ENCODE results near the gene CPT2.
A peak's percentile ranks its signal among the peaks of the same experiment; 100 is the strongest.

CPT2 gene

DNA sequence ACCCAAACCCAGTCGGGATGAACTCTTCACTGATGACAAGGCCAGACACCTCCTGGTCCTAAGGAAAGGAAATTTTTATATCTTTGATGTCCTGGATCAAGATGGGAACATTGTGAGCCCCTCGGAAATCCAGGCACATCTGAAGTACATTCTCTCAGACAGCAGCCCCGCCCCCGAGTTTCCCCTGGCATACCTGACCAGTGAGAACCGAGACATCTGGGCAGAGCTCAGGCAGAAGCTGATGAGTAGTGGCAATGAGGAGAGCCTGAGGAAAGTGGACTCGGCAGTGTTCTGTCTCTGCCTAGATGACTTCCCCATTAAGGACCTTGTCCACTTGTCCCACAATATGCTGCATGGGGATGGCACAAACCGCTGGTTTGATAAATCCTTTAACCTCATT is 13.7 kb downstream of the CPT2 start:
- no peak for TF ChIP-seq CTCF (IDR thresholded peaks at IDR 0.05)
- H3K4me1 ChIP-seq (ENCODE audit: control insufficient read depth in 1 of 2, insufficient read depth in 1 of 2, low read depth in 1 of 2, low read length in 1 of 2): no peaks in the 10 kb centered on the region
- H3K27me3 ChIP-seq: no peaks in the 10 kb centered on the region
- H3K9me3 ChIP-seq: no peaks in the 10 kb centered on the region
- H3K27ac ChIP-seq: no peak overlapping the region
- H3K36me3 ChIP-seq: peaks cover 71% of the 10 kb centered on the region
- H3K4me3 ChIP-seq (ENCODE audit: low read depth in 1 of 2, low read length in 1 of 2): no peak overlapping the region

DNA sequence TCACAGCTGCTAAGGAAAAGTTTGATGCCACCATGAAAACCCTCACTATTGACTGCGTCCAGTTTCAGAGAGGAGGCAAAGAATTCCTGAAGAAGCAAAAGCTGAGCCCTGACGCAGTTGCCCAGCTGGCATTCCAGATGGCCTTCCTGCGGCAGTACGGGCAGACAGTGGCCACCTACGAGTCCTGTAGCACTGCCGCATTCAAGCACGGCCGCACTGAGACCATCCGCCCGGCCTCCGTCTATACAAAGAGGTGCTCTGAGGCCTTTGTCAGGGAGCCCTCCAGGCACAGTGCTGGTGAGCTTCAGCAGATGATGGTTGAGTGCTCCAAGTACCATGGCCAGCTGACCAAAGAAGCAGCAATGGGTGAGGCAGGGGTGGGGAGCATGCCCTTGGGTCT is 14.3 kb downstream of the CPT2 start:
- H3K4me3 ChIP-seq (ENCODE audit: low read depth in 1 of 2, low read length in 1 of 2): no peak overlapping the region
- no peaks in the 10 kb centered on the region for H3K9me3 ChIP-seq
- H3K4me1 ChIP-seq (ENCODE audit: control insufficient read depth in 1 of 2, insufficient read depth in 1 of 2, low read depth in 1 of 2, low read length in 1 of 2): peaks cover 3% of the 10 kb centered on the region in 2 experiments
- peaks cover 67% of the 10 kb centered on the region for H3K36me3 ChIP-seq
- no peak overlapping the region for H3K27ac ChIP-seq
- TF ChIP-seq CTCF (IDR thresholded peaks at IDR 0.05): no peak
- no peaks in the 10 kb centered on the region for H3K27me3 ChIP-seq

DNA sequence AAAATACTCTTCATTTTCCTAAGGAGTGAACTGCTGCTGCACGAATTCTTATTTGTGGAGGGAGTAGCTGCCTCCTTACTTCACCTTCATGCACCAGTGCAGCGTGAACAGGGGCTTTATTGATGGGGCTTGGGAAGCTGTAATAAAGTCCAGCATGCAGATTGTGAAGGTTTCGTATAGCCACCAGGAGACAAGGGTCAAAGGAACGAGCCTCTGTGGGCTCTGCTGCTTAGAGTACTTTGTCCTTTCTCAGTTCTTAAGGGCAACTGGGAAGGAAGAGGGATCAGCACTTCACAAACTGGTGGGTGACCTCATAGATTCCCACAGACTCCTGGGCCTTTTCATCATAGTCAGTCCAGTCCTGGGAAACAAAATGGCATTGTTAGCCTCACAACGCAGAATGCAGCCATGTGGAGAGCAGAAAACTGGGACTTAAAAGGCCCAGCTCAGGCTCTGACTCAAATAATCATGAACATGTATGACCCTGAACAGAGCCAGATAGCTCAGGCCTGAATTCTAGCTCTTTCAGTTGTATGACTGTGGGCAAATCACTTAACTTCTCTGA is 17.8 kb downstream of the CPT2 start:
- H3K27ac ChIP-seq: no peak overlapping the region
- H3K27me3 ChIP-seq: no peaks in the 10 kb centered on the region
- H3K4me3 ChIP-seq (ENCODE audit: low read depth in 1 of 2, low read length in 1 of 2): no peak overlapping the region
- H3K4me1 ChIP-seq (ENCODE audit: control insufficient read depth in 1 of 2, insufficient read depth in 1 of 2, low read depth in 1 of 2, low read length in 1 of 2): peaks cover 15 to 16% of the 10 kb centered on the region in 2 experiments
- H3K9me3 ChIP-seq: no peaks in the 10 kb centered on the region
- H3K36me3 ChIP-seq: peaks cover 44% of the 10 kb centered on the region
- no peak for TF ChIP-seq CTCF (IDR thresholded peaks at IDR 0.05)

GRCh38 chr1:53218201-53218600 is 21.6 kb downstream of the CPT2 start:
- TF ChIP-seq CTCF (IDR thresholded peaks at IDR 0.05): no peak
- Histone ChIP-seq H3K27ac (no peak overlapping the region), H3K36me3 (peaks cover 14% of the 10 kb centered on the region), H3K4me3 (ENCODE audit: low read depth in 1 of 2, low read length in 1 of 2) (no peak overlapping the region), H3K9me3 (no peaks in the 10 kb centered on the region), H3K4me1 (ENCODE audit: control insufficient read depth in 1 of 2, insufficient read depth in 1 of 2, low read depth in 1 of 2, low read length in 1 of 2) (peaks cover 29 to 30% of the 10 kb centered on the region in 2 experiments), H3K27me3 (no peaks in the 10 kb centered on the region)

DNA sequence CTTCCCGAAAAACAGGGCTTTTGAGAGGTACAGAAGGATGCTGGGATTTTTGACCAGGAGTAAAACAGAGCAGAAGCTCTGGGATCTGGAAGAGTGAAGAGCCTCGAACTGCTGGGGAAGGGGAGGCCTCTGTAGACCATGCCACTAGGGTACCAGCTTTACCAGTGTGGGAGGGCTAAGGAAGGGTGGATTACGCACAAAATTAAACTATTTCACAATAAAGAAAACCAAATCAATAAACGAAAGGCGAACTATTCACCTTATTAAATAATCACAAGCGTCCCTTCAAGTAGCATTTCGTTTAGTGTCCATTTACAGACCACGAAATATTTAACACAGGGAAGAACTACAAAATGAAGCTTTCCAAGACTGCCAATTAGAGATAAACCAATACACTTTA is 23.1 kb downstream of the CPT2 start:
- H3K27ac ChIP-seq: peak overlapping the region; percentile 80
- H3K9me3 ChIP-seq: no peaks in the 10 kb centered on the region
- peak overlapping the region; percentile 80 to 95 for H3K4me3 ChIP-seq (ENCODE audit: low read depth in 1 of 2, low read length in 1 of 2)
- H3K36me3 ChIP-seq: peaks cover under 1% of the 10 kb centered on the region
- H3K4me1 ChIP-seq (ENCODE audit: control insufficient read depth in 1 of 2, insufficient read depth in 1 of 2, low read depth in 1 of 2, low read length in 1 of 2): peaks cover 29 to 30% of the 10 kb centered on the region in 2 experiments
- no peaks in the 10 kb centered on the region for H3K27me3 ChIP-seq
- TF ChIP-seq CTCF (IDR thresholded peaks at IDR 0.05): no peak
